ENCODE measurements around the gene YIPF7.

GRCh38 chr4:44651425-44651824 is at the start of gene YIPF7:
- TF ChIP-seq GATA3 (IDR thresholded peaks at IDR 0.05; ENCODE audit: low read depth, low read length) (no peak), GATA2 (IDR thresholded peaks at IDR 0.05; ENCODE audit: low read depth, low read length) (no peak)

Data from SH-SY5Y (cell line).